HG03558 (cell line): ENCODE results near the gene ARL15.

Source experiments
- ATAC-seq: cut with Tn5 transposase; IDR thresholded peaks from one replicate; pipeline ENCODE4 v1.9.1; 2021; ENCODE audit warnings: moderate number of reproducible peaks; ENCODE audit not compliant: unreplicated experiment; ENCODE audit errors: extremely low read depth

ARL15 gene

DNA sequence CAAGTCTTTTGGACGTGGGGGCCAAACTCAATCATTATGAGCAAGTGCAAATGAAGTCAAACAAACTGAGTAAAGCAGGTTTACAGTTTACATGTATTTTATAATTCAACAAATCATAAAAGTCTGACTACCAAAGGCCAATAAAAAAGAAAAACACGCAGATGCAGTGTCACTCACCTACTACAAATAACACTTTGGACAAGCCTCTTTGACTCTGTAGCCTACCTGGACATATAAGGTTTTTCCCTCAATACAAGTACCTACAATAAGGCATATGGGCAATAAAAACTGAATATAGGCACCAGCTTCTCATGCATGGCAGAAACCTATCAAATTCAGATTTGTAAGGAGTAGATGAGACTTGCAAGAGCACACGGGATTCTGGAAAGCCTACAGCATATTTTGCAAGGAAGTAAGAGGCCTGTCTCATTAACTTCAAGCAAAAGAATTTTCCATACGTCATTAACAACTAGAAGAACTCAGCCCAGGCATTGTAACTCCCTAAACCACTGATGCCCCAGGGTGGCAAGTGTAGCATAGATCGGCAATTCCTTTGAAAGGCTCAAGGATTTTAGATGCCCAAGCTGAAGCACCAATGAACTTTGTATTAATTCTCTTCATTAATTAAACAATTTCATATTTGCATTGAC lies 21.7 kb downstream of the ARL15 start:
- no peak for ATAC-seq

DNA sequence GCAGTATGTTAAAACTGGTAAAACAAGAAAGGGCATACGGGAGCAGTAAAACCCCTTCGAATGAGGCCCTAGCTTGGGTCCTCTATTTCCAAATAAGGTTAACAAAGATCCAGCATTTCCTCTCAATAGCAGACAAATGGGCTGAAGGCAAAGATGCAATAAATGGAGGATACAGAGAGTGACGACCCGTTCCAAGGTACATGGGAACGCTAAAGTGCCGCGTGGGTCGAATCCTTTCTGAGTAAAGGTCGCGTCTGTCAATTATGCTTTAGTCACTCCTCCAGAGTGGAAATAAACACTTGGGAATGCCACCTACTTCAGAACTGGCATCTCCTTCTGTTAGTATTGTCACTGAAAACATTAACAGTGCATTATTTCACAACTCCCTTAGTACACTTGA lies 24.7 kb downstream of the ARL15 start:
- no peak for ATAC-seq

DNA sequence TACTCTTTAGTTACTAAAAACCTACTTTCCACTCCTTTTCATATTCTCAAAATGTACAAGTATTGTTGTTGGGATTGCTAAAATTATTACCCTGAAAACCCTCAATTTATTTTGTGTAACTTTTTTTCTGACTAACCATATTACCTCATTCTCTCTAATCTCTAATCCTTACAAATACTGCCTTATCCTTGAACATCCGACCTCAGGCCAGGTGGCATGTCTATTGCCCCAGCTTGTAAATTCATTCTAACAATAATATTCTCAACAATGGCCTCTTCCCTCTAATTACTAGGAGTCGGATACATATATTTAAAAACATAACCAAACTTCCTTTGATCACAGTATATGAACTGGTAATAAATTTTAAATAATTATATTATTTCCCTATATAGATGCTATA lies 25.8 kb downstream of the ARL15 start:
- no peak for ATAC-seq

DNA sequence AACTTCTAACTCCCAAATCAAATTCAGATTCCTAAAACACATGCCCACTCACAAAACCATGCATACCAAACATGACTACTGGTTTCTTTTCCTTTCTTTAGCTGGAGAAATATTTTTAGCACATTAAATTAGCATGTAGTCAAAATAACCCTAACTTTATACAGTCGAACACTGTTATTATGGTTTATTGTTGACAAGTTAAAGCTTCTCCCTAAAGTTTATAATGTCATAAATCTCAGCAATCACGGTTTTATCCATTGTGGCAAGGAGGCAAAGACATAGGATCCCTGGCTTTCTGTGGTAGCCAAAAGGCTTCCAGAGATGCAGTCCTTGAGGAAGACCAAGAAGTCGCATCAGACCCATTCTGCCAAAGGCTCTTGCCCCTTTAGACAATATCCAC lies 27.5 kb downstream of the ARL15 start:
- no peak for ATAC-seq

- ATAC-seq, result no peak
Observed at GRCh38 chr5:54281960-54282692, 28.2 kb downstream of the ARL15 start.

DNA sequence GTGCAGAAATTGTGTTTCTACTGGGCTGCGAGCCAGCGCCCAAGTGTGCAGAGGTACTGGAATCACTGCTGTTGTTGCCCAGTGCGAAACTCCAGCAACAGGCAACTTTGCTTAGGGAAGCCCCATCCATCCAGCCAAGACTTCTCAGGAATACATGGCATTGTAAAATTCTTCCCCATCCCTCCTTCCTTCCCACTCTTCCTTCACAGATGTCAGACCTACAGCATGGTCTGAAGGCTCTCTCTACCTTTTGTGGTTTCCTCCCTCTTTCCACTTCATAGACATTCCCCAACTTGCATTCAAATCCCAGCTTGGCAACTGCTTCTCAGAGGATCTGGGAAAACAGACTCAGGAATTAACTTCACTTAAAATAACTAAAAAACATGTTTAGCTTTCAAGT lies 30.4 kb downstream of the ARL15 start:
- no peak for ATAC-seq

- no peak for ATAC-seq
Observed at GRCh38 chr5:54278979-54279717, 31.2 kb downstream of the ARL15 start.

- no peak for ATAC-seq
Observed at GRCh38 chr5:54278036-54278830, 32.1 kb downstream of the ARL15 start.

DNA sequence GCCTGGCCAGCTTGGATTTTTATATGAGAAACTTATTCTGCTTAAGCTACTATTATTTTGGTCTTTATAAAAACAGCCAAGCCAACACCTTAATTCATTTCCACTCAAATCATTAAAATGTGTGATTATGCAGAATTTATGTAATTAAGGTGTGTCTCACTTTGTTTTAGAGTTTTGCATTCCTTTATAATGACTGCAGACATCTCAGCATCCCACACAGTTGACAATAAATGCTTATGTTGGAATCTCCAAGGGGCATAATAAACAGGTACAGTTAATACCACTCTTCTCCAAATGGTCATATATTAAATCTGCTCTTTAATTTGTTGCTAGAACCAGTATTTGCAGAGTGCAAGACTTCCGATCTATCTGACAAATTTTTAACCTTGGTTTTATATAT lies 34.3 kb downstream of the ARL15 start:
- no peak for ATAC-seq

GRCh38 chr5:54275361-54275760 lies 35.0 kb downstream of the ARL15 start:
- no peak for ATAC-seq

DNA sequence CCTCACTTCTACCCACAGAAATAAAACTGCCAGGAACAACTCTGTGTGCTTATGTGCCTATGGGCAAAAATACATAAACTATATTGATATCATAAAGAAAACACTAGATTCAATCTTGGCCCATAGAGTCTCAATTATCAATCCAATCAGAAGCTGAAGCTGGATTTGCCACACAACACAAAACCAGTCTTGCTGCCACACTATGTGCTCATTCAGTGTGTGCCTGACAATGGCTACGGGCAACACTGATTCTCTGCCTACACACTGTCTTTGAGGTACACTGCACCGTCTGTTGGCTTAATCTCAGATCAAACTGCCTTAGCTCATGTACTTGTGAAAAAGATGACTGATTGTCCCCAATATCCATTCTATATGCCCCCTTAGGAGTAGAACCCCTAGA lies 35.4 kb downstream of the ARL15 start:
- ATAC-seq, result no peak

DNA sequence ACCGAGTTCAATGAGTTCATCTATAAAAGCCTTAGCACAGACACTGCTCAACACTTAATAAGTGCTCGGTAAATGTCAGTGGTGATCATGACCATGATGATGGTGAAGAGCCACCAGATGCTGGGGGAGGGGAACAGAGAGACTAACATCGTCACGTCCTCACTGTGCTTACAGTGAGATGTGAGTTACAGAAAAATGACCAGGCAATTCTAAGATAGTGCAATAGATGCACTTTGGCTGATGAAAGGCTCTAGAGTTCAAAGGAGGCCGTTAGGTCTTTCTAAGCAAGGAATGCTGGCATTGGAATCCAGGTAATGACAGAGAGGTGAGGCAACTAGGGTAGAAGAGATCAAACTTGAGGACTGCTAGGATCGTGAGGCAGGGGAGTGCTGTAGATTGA lies 36.7 kb downstream of the ARL15 start:
- ATAC-seq, result no peak

- no peak for ATAC-seq
Observed at GRCh38 chr5:54272746-54273145, 37.6 kb downstream of the ARL15 start.

- ATAC-seq, result no peak
Observed at GRCh38 chr5:54270326-54270725, 40.0 kb downstream of the ARL15 start.

- ATAC-seq, result no peak
Observed at GRCh38 chr5:54264574-54264973, 45.8 kb downstream of the ARL15 start.

DNA sequence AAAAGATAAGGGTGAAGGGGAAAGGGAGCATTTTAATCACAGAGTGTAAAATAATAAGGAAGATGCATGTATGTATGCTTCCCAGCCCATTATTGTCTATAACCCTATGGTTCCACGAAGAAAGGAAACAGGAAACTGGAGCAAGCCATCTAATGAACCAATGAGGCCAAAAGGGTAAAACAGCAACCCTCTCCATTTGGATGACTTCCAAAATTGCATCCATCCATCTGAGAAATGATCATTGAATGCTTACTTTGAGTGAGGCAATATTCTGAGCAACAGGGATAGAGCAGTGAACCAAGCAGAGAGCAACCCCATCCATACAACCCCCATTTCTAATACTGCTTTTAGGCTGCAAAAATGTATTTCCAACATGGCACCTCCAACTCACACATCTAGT lies 46.9 kb downstream of the ARL15 start:
- no peak for ATAC-seq

- ATAC-seq, result no peak
Observed at GRCh38 chr5:54261596-54261995, 48.8 kb downstream of the ARL15 start.

GRCh38 chr5:54259981-54260380 lies 50.4 kb downstream of the ARL15 start:
- no peak for ATAC-seq

DNA sequence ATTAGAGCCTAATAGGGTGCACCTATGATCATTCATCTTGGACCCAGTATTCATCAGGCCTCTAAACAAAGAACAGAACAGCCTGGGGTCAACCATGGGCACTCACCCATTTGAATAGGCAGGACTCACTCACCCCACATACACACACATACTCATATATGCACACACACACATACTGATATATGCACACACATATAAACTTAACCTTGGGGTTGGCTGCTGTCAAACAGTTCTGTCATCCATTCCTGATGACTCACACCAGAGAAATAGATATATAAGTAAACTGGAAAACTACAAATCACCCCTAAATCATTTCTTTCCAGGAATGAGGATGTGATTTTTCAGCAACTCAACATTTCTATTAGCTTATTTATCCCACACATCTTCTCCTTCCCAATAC lies 51.3 kb downstream of the ARL15 start:
- no peak for ATAC-seq

DNA sequence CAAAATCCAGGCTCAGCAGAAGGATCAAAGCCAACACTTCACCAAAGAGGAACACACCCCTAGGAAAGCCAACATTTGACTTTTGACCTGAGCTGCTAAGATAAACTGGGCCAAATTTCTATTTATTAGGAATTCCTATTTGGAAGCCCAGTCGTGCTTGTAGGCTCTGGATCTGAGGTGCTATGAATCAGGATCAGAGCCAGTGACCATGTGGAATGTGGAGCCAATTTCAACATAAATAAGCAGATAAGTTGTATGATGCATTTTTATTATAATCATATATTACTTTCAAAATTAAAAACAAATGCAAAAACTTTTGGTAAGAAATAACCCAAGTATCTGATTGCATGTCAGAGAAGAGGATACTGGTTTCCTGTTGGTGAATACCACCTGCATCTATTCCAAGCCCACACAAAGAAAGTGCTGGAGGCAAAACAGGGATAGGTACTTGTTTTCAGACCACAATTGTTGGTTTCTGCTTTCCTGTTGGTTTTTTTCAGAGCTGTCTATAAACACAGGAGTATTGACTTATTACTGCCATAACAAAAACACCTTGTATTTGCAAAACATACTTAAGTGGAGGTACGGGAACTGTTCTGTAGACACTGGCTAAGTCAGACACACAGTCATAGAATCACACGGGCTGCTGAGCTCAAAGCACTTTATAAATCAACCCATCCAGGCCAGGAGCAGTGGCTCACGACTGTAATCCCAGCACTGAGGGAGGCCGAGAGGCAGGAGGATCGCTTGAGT lies 52.8 kb downstream of the ARL15 start:
- no peak for ATAC-seq
